CD4-positive, alpha-beta memory T cell (primary cell): Measurements from ENCODE around the gene CDC14A. TPM values are rescaled to one million over a fixed set of nuclear protein-coding genes. Genes with fewer than 3 reads are reported as not detected.

Source experiments
- CTCF ChIA-PET: fragments of 350-600 bp; sonication (Branson Sonifier 250); formaldehyde crosslinking; loops from one replicate; lab custom pipeline; 2021; ENCODE audit warnings: inconsistent platforms; ENCODE audit not compliant: partially characterized antibody; lab: Charles Lee
- POLR2A ChIA-PET: fragments of 350-600 bp; sonication (Branson Sonifier 250); formaldehyde crosslinking; loops from one replicate; lab custom pipeline; 2021; ENCODE audit not compliant: partially characterized antibody; lab: Charles Lee
- DNase-seq, 5 donors: peaks; one replicate each; pipeline versions ENCODE4 v3.0.0 to v3.0.0-alpha.2; 2020 to 2022; ENCODE audit warnings: mixed read lengths in 1 of 5
- H3K27ac ChIP-seq: one replicate; pipeline ENCODE4 v1.7.0; 2013; ENCODE audit warnings: low read depth, low read length
- H3K27me3 ChIP-seq: 2 replicates; pipeline ENCODE4 v1.7.0; 2013; ENCODE audit warnings: mild to moderate bottlenecking, low read length, moderate library complexity; ENCODE audit not compliant: insufficient read depth
- H3K36me3 ChIP-seq: 2 replicates; pipeline ENCODE4 v1.7.0; 2013; ENCODE audit warnings: mild to moderate bottlenecking, low read length, moderate library complexity; ENCODE audit not compliant: insufficient read depth
- H3K4me1 ChIP-seq: 2 replicates; pipeline ENCODE4 v1.7.0; 2013; ENCODE audit warnings: mild to moderate bottlenecking, low read length, moderate library complexity; ENCODE audit not compliant: insufficient read depth
- H3K4me3 ChIP-seq, 2 donors: one replicate each; pipeline ENCODE4 v1.7.0; 2013; ENCODE audit warnings: low read length in 2 of 2, mild to moderate bottlenecking in 1 of 2
- H3K9me3 ChIP-seq, 2 donors: one replicate each; pipeline ENCODE4 v1.7.0; 2013; ENCODE audit warnings: low read length in 2 of 2, control low read depth in 1 of 2; ENCODE audit not compliant: control insufficient read depth in 1 of 2
- H3K27ac Mint-ChIP-seq, 7 donors: one replicate each; pipeline ENCODE4 v1.8.0; 2020 to 2021; ENCODE audit warnings: mixed read lengths in 7 of 7, mild to moderate bottlenecking in 6 of 7, inconsistent platforms in 3 of 7, moderate library complexity in 3 of 7
- H3K27me3 Mint-ChIP-seq, 2 donors: one replicate each; pipeline ENCODE4 v1.8.0; 2020 to 2021; ENCODE audit warnings: mixed read lengths in 2 of 2
- H3K36me3 Mint-ChIP-seq, 2 donors: one replicate each; pipeline ENCODE4 v1.8.0; 2020 to 2021; ENCODE audit warnings: mixed read lengths in 2 of 2, inconsistent platforms in 1 of 2, mild to moderate bottlenecking in 1 of 2
- H3K4me1 Mint-ChIP-seq, 4 donors: one replicate each; pipeline ENCODE4 v1.8.0; 2020 to 2021; ENCODE audit warnings: mixed read lengths in 4 of 4, mild to moderate bottlenecking in 1 of 4
- H3K4me3 Mint-ChIP-seq, 8 donors: one replicate each; pipeline ENCODE4 v1.8.0; 2020 to 2021; ENCODE audit warnings: mixed read lengths in 8 of 8, mild to moderate bottlenecking in 7 of 8, moderate library complexity in 6 of 8, inconsistent platforms in 3 of 8
- H3K9me3 Mint-ChIP-seq, 8 donors: one replicate each; pipeline ENCODE4 v1.8.0; 2020 to 2021; ENCODE audit warnings: mixed read lengths in 8 of 8, mild to moderate bottlenecking in 5 of 8, inconsistent platforms in 3 of 8, moderate library complexity in 1 of 8
- intact Hi-C: fragments of 100-400 bp; cut with micrococcal nuclease; formaldehyde crosslinking; loops from one replicate; pipeline ENCODE4 v1.15.1; 2023
- polyA plus RNA-seq, 2 donors: library from polyadenylated mRNA; unstranded; fragments of 300-500 nt; fragmentation: Illumina TruSeq; gene quantifications; one replicate each; pipeline ENCODE4 v1.2.3, GENCODE V29; 2021
- total RNA-seq, 2 experiments: library from RNA; stranded (reverse); gene quantifications; one replicate each; pipeline ENCODE4 v1.2.3, GENCODE V29; 2021

The CDC14A gene
- total and polyA plus RNA-seq, 4 experiments from 2014 or later: 37.7 to 119 (median 90.0) TPM

DNA sequence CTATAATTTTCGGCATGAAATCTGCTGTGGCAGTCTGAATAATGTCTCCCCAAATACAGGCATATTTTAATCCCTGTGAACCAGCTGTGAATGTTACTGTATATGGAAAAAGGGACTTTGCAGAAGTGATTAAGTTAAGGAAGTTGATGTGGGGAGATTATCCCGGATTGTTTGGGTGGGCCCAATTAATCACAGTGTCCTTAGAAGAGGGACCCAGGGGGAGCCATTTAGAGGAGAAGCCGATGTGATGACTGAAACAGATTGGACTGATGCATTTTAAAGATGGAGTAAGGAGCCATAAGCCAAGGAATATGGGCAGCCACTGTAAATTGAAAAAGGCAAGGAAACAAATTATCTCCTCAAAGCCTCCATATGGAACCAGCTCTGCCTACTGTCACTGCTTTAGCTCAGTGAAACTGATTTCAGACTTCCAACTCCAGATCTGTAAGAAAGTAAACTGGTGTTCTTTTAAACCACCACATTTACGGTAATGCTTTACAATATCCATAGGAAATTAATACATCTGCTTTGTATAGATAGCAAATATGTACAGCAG is 124.5 kb downstream of the CDC14A start:
- Mint-ChIP-seq H3K36me3 (peaks cover 52 to 80% of the 10 kb centered on the region in 2 donors), H3K9me3 (peaks cover 0 to 4% (median 0%) of the 10 kb centered on the region in 8 donors), H3K27me3 (no peaks in the 10 kb centered on the region), H3K27ac (peak overlapping the region in 4 of 7 donors; percentile 10 to 60 (median 50)), H3K4me1 (peaks cover 32 to 59% (median 46%) of the 10 kb centered on the region in 4 donors), H3K4me3 (no peak overlapping the region)
- no peak for DNase-seq
- ChIA-PET POLR2A (no interaction called here), CTCF (interaction anchor here (0.7 kb wide), 1 partner anchor 13 kb away, joined by 3 read pairs; no protein-coding TSS in a partner anchor)
- Histone ChIP-seq H3K4me1 (no peaks in the 10 kb centered on the region), H3K27ac (no peak overlapping the region), H3K27me3 (no peaks in the 10 kb centered on the region), H3K4me3 (no peak overlapping the region), H3K9me3 (no peaks in the 10 kb centered on the region), H3K36me3 (peaks cover 42% of the 10 kb centered on the region)
- intact Hi-C loops: no loop called here

DNA sequence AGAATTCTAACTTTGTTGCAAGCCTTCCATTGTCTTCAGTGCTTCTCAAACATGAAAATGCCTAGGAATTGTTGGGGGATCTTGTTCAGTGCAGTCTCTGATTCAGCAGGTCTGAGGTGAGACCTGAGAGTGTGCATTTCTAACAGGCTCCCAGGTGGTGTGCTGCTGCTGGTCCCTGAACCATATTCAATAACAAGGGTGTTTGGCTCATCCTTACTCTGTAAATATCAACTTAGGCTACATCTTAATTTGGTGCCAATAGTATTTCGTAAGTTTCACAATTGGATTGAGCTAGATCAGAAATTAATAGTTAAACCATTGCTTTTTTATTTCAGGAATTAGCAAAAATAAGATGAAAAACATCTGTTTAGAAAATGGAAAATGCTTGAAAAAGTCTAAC is 126.5 kb downstream of the CDC14A start:
- CTCF ChIA-PET: interaction anchor here (0.9 to 1.3 kb wide), 3 partner anchors 15 to 65 kb away, joined by 3 to 6 read pairs (median 4); no protein-coding TSS in a partner anchor
- Mint-ChIP-seq H3K4me3 (no peak overlapping the region), H3K4me1 (peaks cover 28 to 46% (median 34%) of the 10 kb centered on the region in 4 donors), H3K27ac (peak overlapping the region in 6 of 7 donors; percentile 23 to 62 (median 50)), H3K27me3 (no peaks in the 10 kb centered on the region), H3K9me3 (peaks cover 0 to 4% (median 0%) of the 10 kb centered on the region in 8 donors), H3K36me3 (peaks cover 58 to 80% of the 10 kb centered on the region in 2 donors)
- Histone ChIP-seq H3K4me3 (no peak overlapping the region), H3K27me3 (no peaks in the 10 kb centered on the region), H3K4me1 (no peaks in the 10 kb centered on the region), H3K36me3 (peaks cover 49% of the 10 kb centered on the region), H3K27ac (no peak overlapping the region), H3K9me3 (no peaks in the 10 kb centered on the region)
- DNase-seq: no peak
- intact Hi-C loops: no loop called here
- POLR2A ChIA-PET: no interaction called here

DNA sequence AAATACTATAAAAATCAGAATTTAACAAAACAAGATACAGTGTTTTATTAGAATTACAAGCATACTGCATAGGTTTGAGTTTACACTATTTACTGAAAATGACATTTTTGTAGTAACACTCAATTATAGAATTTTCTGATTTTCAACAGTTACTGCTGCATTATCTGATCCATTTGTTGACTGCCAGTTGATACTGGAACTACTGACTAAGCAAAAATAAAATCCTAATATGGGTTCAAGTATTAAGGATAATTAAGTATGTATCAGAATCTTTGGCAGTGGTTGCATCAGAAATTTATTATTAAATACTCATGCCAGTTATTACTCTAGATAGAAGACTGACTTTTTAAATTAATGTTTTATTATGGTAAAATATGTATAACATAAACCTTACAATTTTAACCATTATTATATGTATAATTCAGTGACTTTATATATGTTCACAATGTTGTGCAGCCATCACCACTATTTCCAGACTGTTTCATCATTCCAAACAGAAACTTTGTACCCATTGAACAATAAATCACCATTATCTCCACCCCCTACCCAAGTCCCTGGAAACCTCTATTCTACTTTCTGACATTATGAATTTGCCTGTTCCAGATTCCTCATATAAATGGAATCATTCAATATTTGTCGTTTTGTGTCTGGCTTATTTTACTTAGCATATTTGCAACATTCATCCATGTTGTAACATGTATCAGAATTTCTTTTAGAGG is 127.5 kb downstream of the CDC14A start:
- H3K27ac ChIP-seq: no peak overlapping the region
- no peaks in the 10 kb centered on the region for H3K27me3 ChIP-seq
- DNase-seq: no peak
- Mint-ChIP-seq H3K27ac (peak overlapping the region in 2 of 7 donors; percentile 30 to 55), H3K36me3 (peaks cover 61 to 79% of the 10 kb centered on the region in 2 donors), H3K9me3 (peaks cover 0 to 4% (median 0%) of the 10 kb centered on the region in 8 donors), H3K4me1 (peaks cover 22 to 38% (median 27%) of the 10 kb centered on the region in 4 donors), H3K27me3 (no peaks in the 10 kb centered on the region), H3K4me3 (no peak overlapping the region)
- H3K36me3 ChIP-seq: peaks cover 53% of the 10 kb centered on the region
- no peaks in the 10 kb centered on the region for H3K9me3 ChIP-seq
- no peaks in the 10 kb centered on the region for H3K4me1 ChIP-seq
- ChIA-PET POLR2A (no interaction called here), CTCF (interaction anchor here (1.1 kb wide), 1 partner anchor 64 kb away, joined by 4 read pairs; no protein-coding TSS in a partner anchor)
- intact Hi-C loops: no loop called here
- H3K4me3 ChIP-seq: no peak overlapping the region

DNA sequence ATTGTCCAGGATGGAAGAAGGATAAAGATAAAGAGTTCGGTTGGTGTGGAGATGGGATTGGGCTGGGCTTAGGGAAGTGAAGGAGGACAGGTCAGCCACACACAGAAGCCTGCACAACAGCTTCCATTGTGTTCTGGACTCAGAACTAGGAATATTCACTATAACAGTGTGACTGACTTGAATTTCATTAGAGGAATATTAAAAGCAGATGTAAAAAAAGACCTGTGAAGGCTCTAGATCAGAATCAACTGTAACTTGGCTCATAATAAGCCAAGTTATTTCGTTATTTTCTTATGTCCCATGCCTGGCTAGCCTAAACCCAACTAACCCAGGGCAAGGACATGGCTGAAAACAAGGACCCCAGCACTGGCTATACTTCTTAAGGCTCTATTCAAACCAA is 129.0 kb downstream of the CDC14A start:
- Mint-ChIP-seq H3K4me1 (peaks cover 18 to 28% (median 21%) of the 10 kb centered on the region in 4 donors), H3K27ac (peak overlapping the region in 6 of 7 donors; percentile 22 to 91 (median 74)), H3K9me3 (peaks cover 0 to 4% (median 0%) of the 10 kb centered on the region in 8 donors), H3K27me3 (no peaks in the 10 kb centered on the region), H3K36me3 (peaks cover 64 to 80% of the 10 kb centered on the region in 2 donors), H3K4me3 (no peak overlapping the region)
- POLR2A ChIA-PET: no interaction called here
- Histone ChIP-seq H3K36me3 (peaks cover 59% of the 10 kb centered on the region), H3K27ac (no peak overlapping the region), H3K4me1 (no peaks in the 10 kb centered on the region), H3K9me3 (no peaks in the 10 kb centered on the region), H3K4me3 (no peak overlapping the region), H3K27me3 (no peaks in the 10 kb centered on the region)
- DNase-seq: no peak
- intact Hi-C loops: no loop called here
- CTCF ChIA-PET: no interaction called here

DNA sequence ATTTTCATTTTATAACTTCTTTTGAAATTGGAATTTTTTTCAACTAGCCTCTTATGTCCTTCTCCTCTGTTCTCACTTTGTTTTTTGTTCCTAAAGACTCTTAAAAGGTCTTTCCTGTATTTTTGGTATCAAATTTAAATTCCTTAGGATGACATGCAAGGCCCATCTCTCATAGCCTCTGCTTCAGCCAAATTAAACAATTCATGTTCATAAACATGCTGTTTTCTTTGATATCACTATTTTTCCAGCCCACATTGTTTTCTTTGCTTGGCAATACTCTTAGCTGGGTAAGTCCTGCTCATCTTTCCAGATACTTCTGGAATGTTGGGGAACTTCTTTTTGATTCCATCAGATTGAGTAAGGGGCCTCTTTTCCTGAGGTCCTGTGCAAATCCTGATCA is 129.9 kb downstream of the CDC14A start:
- CTCF ChIA-PET: no interaction called here
- peaks cover 66 to 82% of the 10 kb centered on the region in 2 donors for H3K36me3 Mint-ChIP-seq
- peaks cover 55% of the 10 kb centered on the region for H3K36me3 ChIP-seq

DNA sequence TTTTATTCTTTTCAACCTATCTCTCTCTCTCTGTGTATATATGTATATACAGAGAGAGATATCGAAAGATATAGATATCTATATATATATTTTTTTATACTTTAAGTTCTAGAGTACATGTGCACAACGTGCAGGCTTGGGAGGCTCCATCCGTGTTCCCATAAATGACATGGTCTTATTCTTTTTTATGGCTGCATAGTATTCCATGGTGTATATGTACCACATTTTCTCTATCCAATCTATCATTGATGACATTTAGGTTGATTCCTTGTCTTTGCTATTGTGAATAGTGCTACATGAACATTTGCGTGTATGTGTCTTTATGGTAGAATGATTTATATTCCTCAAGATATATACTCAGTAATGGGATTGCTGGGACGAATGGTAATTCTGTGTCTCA is 130.4 kb downstream of the CDC14A start:
- H3K36me3 Mint-ChIP-seq: peaks cover 62 to 83% of the 10 kb centered on the region in 2 donors
- no peaks in the 10 kb centered on the region for H3K27me3 Mint-ChIP-seq
- no peak for DNase-seq
- Histone ChIP-seq H3K27ac (no peak overlapping the region), H3K36me3 (peaks cover 52% of the 10 kb centered on the region), H3K4me3 (no peak overlapping the region), H3K27me3 (no peaks in the 10 kb centered on the region), H3K4me1 (no peaks in the 10 kb centered on the region), H3K9me3 (no peaks in the 10 kb centered on the region)
- peaks cover 0 to 4% (median 0%) of the 10 kb centered on the region in 8 donors for H3K9me3 Mint-ChIP-seq
- intact Hi-C loops: no loop called here
- no peak overlapping the region for H3K4me3 Mint-ChIP-seq
- peak overlapping the region in 1 of 7 donors; percentile 54 for H3K27ac Mint-ChIP-seq
- H3K4me1 Mint-ChIP-seq: peaks cover 15 to 23% (median 18%) of the 10 kb centered on the region in 4 donors
- POLR2A ChIA-PET: no interaction called here
- CTCF ChIA-PET: no interaction called here

More for the DNA sequence above, 129.9 kb downstream of the CDC14A start:
- Histone ChIP-seq H3K27ac (no peak overlapping the region), H3K4me1 (no peaks in the 10 kb centered on the region), H3K27me3 (no peaks in the 10 kb centered on the region), H3K9me3 (no peaks in the 10 kb centered on the region), H3K4me3 (no peak overlapping the region)
- intact Hi-C loops: no loop called here
- Mint-ChIP-seq H3K27ac (peak overlapping the region in 3 of 7 donors; percentile 23 to 54 (median 32)), H3K27me3 (no peaks in the 10 kb centered on the region), H3K4me1 (peaks cover 18 to 23% (median 22%) of the 10 kb centered on the region in 4 donors), H3K9me3 (peaks cover 0 to 4% (median 0%) of the 10 kb centered on the region in 8 donors), H3K4me3 (no peak overlapping the region)
- POLR2A ChIA-PET: no interaction called here
- DNase-seq: no peak

DNA sequence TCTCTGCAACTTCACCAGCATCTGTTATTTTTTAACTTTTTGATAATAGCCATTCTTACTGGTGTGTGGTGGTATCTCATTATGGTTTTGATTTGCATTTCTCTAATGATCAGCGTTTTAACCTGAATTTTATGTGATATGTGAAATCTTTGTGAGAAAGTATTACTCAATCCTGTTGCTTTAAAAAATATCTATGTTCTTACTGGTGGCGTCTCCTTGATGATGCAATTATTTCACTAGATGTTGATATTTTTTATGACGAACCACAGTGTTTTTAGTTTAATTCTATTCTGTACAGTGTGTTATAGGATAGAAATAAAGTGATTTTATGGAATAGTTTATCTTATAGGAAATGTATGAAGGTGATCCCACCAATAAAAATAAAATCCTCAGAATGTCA is 130.9 kb downstream of the CDC14A start:
- peaks cover 49% of the 10 kb centered on the region for H3K36me3 ChIP-seq

More for the DNA sequence above, 130.9 kb downstream of the CDC14A start:
- ChIA-PET POLR2A (no interaction called here), CTCF (no interaction called here)
- no peaks in the 10 kb centered on the region for H3K9me3 ChIP-seq
- H3K4me1 Mint-ChIP-seq: peaks cover 15 to 21% (median 16%) of the 10 kb centered on the region in 4 donors
- no peaks in the 10 kb centered on the region for H3K4me1 ChIP-seq
- no peaks in the 10 kb centered on the region for H3K27me3 Mint-ChIP-seq
- H3K27me3 ChIP-seq: no peaks in the 10 kb centered on the region
- no peak overlapping the region for H3K4me3 Mint-ChIP-seq
- H3K27ac Mint-ChIP-seq: peak overlapping the region in 1 of 7 donors; percentile 48
- H3K36me3 Mint-ChIP-seq: peaks cover 63 to 82% of the 10 kb centered on the region in 2 donors
- H3K27ac ChIP-seq: no peak overlapping the region
- H3K4me3 ChIP-seq: no peak overlapping the region
- intact Hi-C loops: no loop called here
- DNase-seq: no peak
- peaks cover 0 to 4% (median 0%) of the 10 kb centered on the region in 8 donors for H3K9me3 Mint-ChIP-seq
